Right atrium auricular region (tissue), 2 donors: ENCODE data around the gene WDR64. TPM values are rescaled to one million over a fixed set of nuclear protein-coding genes. Genes with fewer than 3 reads are reported as not detected.

ENCODE experiments used
- DNase-seq: peaks from one replicate; pipeline ENCODE4 v3.0.0-alpha.2; 2019; ENCODE audit warnings: low spot score
- H3K27ac ChIP-seq, 2 donors: fragments of 200-600 bp; sonication (generic); 1 replicate in 1 of 2; 2 replicates in 1 of 2; pipeline ENCODE4 v1.5.1; 2016 to 2019
- H3K27me3 ChIP-seq, 2 donors: fragments of 200-600 bp; sonication (generic); one replicate each; pipeline versions ENCODE4 v1.5.1 to v1.6.0; 2017 to 2019
- H3K36me3 ChIP-seq: fragments of 200-600 bp; sonication (generic); one replicate; pipeline ENCODE4 v1.5.1; 2016
- H3K4me1 ChIP-seq, 2 donors: fragments of 200-600 bp; sonication (generic); one replicate each; pipeline versions ENCODE4 v1.5.1 to v1.6.0; 2017 to 2019
- H3K4me3 ChIP-seq, 2 donors: fragments of 200-600 bp; sonication (generic); 1 replicate in 1 of 2; 2 replicates in 1 of 2; pipeline ENCODE4 v1.5.1; 2017 to 2019; ENCODE audit warnings: mild to moderate bottlenecking in 1 of 2, moderate library complexity in 1 of 2
- H3K9me3 ChIP-seq, 2 donors: fragments of 200-600 bp; sonication (generic); one replicate each; pipeline ENCODE4 v1.5.1; 2019
- CTCF ChIP-seq, 2 donors: fragments of 200-600 bp; sonication (generic); IDR thresholded peaks; one replicate each; pipeline ENCODE4 v1.5.1; 2019; ENCODE audit warnings: antibody characterized with exemption in 2 of 2
- total RNA-seq, 2 donors: library from RNA; depleted of rRNA; stranded (reverse); fragments of >200 nt; gene quantifications; one replicate each; pipeline ENCODE4 v1.1.0, GENCODE V29; 2016

Gene WDR64
- total RNA-seq, 2 donors from 2014 or later, result not detected

- peaks cover 0 to 7% of the 10 kb centered on the region in 2 donors for H3K9me3 ChIP-seq
- no peak for DNase-seq
- no peaks in the 10 kb centered on the region for H3K27me3 ChIP-seq
- no peak for TF ChIP-seq CTCF (IDR thresholded peaks at IDR 0.05)
- H3K4me1 ChIP-seq, result no peaks in the 10 kb centered on the region
- H3K36me3 ChIP-seq, result no peaks in the 10 kb centered on the region
- no peak overlapping the region for H3K4me3 ChIP-seq
- H3K27ac ChIP-seq, result no peak overlapping the region
Measured at GRCh38 chr1:241716915-241717656, 65.0 kb downstream of the WDR64 start.

GRCh38 chr1:241717975-241718374, 65.9 kb downstream of the WDR64 start:
- no peaks in the 10 kb centered on the region for H3K4me1 ChIP-seq
- no peak overlapping the region for H3K4me3 ChIP-seq
- H3K27ac ChIP-seq, result no peak overlapping the region
- DNase-seq, result no peak
- H3K27me3 ChIP-seq, result no peaks in the 10 kb centered on the region
- H3K36me3 ChIP-seq, result no peaks in the 10 kb centered on the region
- peaks cover 0 to 7% of the 10 kb centered on the region in 2 donors for H3K9me3 ChIP-seq
- no peak for TF ChIP-seq CTCF (IDR thresholded peaks at IDR 0.05)

- DNase-seq, result no peak
- H3K9me3 ChIP-seq, result peaks cover 0 to 7% of the 10 kb centered on the region in 2 donors
- no peak for TF ChIP-seq CTCF (IDR thresholded peaks at IDR 0.05)
- no peak overlapping the region for H3K27ac ChIP-seq
- no peak overlapping the region for H3K4me3 ChIP-seq
- no peaks in the 10 kb centered on the region for H3K4me1 ChIP-seq
- H3K27me3 ChIP-seq, result no peaks in the 10 kb centered on the region
- H3K36me3 ChIP-seq, result no peaks in the 10 kb centered on the region
Measured at GRCh38 chr1:241721011-241721410, 68.9 kb downstream of the WDR64 start.

GRCh38 chr1:241722947-241723346, 70.9 kb downstream of the WDR64 start:
- no peak for DNase-seq
- peaks cover 0 to 7% of the 10 kb centered on the region in 2 donors for H3K9me3 ChIP-seq
- H3K27me3 ChIP-seq, result no peaks in the 10 kb centered on the region
- H3K27ac ChIP-seq, result no peak overlapping the region
- H3K4me1 ChIP-seq, result no peaks in the 10 kb centered on the region
- H3K4me3 ChIP-seq, result no peak overlapping the region
- H3K36me3 ChIP-seq, result no peaks in the 10 kb centered on the region
- no peak for TF ChIP-seq CTCF (IDR thresholded peaks at IDR 0.05)

GRCh38 chr1:241724741-241725356, 72.8 kb downstream of the WDR64 start:
- Histone ChIP-seq H3K27ac (no peak overlapping the region), H3K27me3 (no peaks in the 10 kb centered on the region), H3K4me3 (no peak overlapping the region), H3K36me3 (no peaks in the 10 kb centered on the region), H3K4me1 (no peaks in the 10 kb centered on the region), H3K9me3 (peaks cover 0 to 7% of the 10 kb centered on the region in 2 donors)
- DNase-seq, result no peak
- no peak for TF ChIP-seq CTCF (IDR thresholded peaks at IDR 0.05)
